Hepatocyte (in vitro differentiated cells): ENCODE measurements around the gene RASA1. TPM values are rescaled to one million over a fixed set of nuclear protein-coding genes. Genes with fewer than 3 reads are reported as not detected.

Source experiments
- DNase-seq: peaks from one replicate; pipeline ENCODE4 v3.0.0-alpha.2; 2016; ENCODE audit warnings: low spot score
- H2AFZ ChIP-seq: fragments of 200-600 bp; sonication (generic); 2 replicates; pipeline ENCODE4 v1.6.0; 2016; ENCODE audit warnings: antibody characterized with exemption, mild to moderate bottlenecking
- H3K27ac ChIP-seq: fragments of 200-600 bp; sonication (generic); 2 replicates; pipeline ENCODE4 v1.5.1; 2016; ENCODE audit warnings: mild to moderate bottlenecking
- H3K27me3 ChIP-seq: fragments of 200-600 bp; sonication (generic); 2 replicates; pipeline ENCODE4 v1.6.1; 2016
- H3K36me3 ChIP-seq: fragments of 200-600 bp; sonication (generic); replicated peaks from 2 replicates; pipeline ENCODE4 v1.5.1; 2016; ENCODE audit warnings: low read depth; ENCODE audit not compliant: insufficient read depth
- H3K4me1 ChIP-seq: fragments of 200-600 bp; sonication (generic); 2 replicates; pipeline ENCODE4 v1.5.1; 2016; ENCODE audit warnings: mild to moderate bottlenecking, moderate library complexity; ENCODE audit not compliant: insufficient read depth
- H3K4me2 ChIP-seq: fragments of 200-600 bp; sonication (generic); 2 replicates; pipeline ENCODE4 v1.6.0; 2016
- H3K4me3 ChIP-seq: fragments of 200-600 bp; sonication (generic); 2 replicates; pipeline ENCODE4 v1.5.1; 2016; ENCODE audit warnings: mild to moderate bottlenecking
- H3K79me2 ChIP-seq: fragments of 200-600 bp; sonication (generic); 2 replicates; pipeline ENCODE4 v1.6.0; 2017; ENCODE audit warnings: mild to moderate bottlenecking
- H3K9me2 ChIP-seq: fragments of 200-600 bp; sonication (generic); replicated peaks from 2 replicates; pipeline ENCODE4 v1.6.0; 2017; ENCODE audit warnings: mild to moderate bottlenecking; ENCODE audit not compliant: insufficient read depth
- H3K9me3 ChIP-seq: fragments of 200-600 bp; sonication (generic); 2 replicates; pipeline ENCODE4 v1.5.1; 2016; ENCODE audit warnings: low read depth, mild to moderate bottlenecking
- H4K20me1 ChIP-seq: fragments of 200-600 bp; sonication (generic); 2 replicates; pipeline ENCODE4 v1.6.0; 2016; ENCODE audit warnings: mild to moderate bottlenecking; ENCODE audit not compliant: insufficient read depth, poor library complexity, severe bottlenecking
- EZH2 ChIP-seq: fragments of 200-600 bp; sonication (generic); IDR thresholded peaks from 2 replicates; pipeline ENCODE4 v1.6.1; 2016; ENCODE audit warnings: antibody characterized with exemption, mild to moderate bottlenecking, borderline replicate concordance
- EZH2phosphoT487 ChIP-seq: fragments of 200-600 bp; sonication (generic); IDR thresholded peaks from one replicate; pipeline ENCODE4 v1.6.1; 2018; ENCODE audit warnings: antibody characterized with exemption, mild to moderate bottlenecking, low read depth, moderate library complexity; ENCODE audit not compliant: unreplicated experiment, severe bottlenecking
- WGBS: methylation state at CpG from one replicate; pipeline ENCODE4 v1.1.6; 2016; ENCODE audit warnings: low lambda C conversion rate; ENCODE audit errors: missing lambda C conversion rate; 5-methylcytosine and 5-hydroxymethylcytosine counted together
- polyA plus RNA-seq: library from polyadenylated mRNA; unstranded; fragments of >200 nt; fragmentation: Nextera tagmentation; extraction: Ambion mirVana; gene quantifications from 2 replicates; pipeline ENCODE4 v1.2.1, GENCODE V29; 2016
- total RNA-seq: library from RNA; depleted of rRNA; stranded (reverse); fragments of >200 nt; gene quantifications from 2 replicates; pipeline ENCODE4 v1.2.3, GENCODE V29; 2014
- TF ChIP-seq, protein P1 (sequence below): fragments of 200-600 bp; sonication (generic); IDR thresholded peaks from 2 replicates; pipeline ENCODE4 v1.5.1; 2016; ENCODE audit warnings: antibody characterized with exemption, mild to moderate bottlenecking; ENCODE audit not compliant: poor library complexity

RASA1 gene
- total and polyA plus RNA-seq, 2 experiments from 2014 or later = 13.7 to 33.5 TPM

DNA sequence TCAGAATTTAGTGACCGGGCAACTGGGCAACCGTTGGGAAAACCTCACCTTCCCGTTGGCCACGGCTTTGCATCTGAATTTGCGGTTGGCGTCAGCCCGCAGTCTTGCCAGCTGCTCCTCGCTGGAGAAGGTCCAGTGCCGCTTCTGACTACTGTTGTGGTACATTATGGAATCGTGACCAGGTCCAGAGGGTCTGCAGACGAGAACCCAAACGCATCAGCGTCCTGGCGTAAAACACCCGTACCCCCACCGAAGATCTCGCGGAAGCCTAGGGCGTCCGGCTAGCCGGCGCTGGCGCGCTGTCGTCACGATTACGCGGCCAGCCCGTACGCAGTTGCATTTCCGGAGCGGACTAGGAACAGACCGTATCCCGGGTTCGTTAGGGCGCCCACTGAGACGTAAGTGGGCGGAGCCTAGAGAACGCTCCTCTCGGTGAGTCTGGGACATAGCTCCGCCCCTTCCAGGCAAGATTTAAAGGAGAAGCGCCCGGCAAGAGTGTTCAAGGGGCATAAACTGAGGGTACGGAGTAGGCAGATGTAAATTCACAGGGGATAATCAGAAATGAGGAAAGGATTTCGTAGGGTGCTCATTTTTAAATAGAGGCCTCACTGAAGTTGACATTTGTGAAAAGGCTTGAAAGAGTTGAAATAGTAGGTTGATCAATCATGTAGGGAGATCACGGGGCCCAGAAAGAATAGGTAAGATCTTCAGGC lies 145.1 kb downstream of the RASA1 start, which contains the start of gene CCNH:
TSS of gene CCNH (minus strand) at position 301 of the 713 bp plus-strand sequence. CDS start at position 165, 136 bp downstream.
- DNase-seq = peak; percentile 99
- Histone ChIP-seq H2AFZ (peak within 1 kb of the TSS; percentile 80), H3K27me3 (no peaks in the 10 kb centered on the region), H3K4me3 (peak within 1 kb of the TSS; percentile 45), H4K20me1 (no peaks in the 10 kb centered on the region), H3K27ac (peak within 1 kb of the TSS; percentile 92), H3K4me2 (peak within 1 kb of the TSS; percentile 80), H3K36me3 (peaks cover under 1% of the 10 kb centered on the region), H3K9me2 (no peaks in the 10 kb centered on the region), H3K9me3 (no peaks in the 10 kb centered on the region), H3K4me1 (peaks cover 8% of the 10 kb centered on the region), H3K79me2 (peaks cover 17% of the 10 kb centered on the region)
- TF ChIP-seq EZH2 = no peak
- TF ChIP-seq, protein P1, sequence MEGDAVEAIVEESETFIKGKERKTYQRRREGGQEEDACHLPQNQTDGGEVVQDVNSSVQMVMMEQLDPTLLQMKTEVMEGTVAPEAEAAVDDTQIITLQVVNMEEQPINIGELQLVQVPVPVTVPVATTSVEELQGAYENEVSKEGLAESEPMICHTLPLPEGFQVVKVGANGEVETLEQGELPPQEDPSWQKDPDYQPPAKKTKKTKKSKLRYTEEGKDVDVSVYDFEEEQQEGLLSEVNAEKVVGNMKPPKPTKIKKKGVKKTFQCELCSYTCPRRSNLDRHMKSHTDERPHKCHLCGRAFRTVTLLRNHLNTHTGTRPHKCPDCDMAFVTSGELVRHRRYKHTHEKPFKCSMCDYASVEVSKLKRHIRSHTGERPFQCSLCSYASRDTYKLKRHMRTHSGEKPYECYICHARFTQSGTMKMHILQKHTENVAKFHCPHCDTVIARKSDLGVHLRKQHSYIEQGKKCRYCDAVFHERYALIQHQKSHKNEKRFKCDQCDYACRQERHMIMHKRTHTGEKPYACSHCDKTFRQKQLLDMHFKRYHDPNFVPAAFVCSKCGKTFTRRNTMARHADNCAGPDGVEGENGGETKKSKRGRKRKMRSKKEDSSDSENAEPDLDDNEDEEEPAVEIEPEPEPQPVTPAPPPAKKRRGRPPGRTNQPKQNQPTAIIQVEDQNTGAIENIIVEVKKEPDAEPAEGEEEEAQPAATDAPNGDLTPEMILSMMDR = no peak
- no peak for TF ChIP-seq EZH2phosphoT487
- WGBS = 2% methylated on average over 46 of the region's 46 CpGs

DNA sequence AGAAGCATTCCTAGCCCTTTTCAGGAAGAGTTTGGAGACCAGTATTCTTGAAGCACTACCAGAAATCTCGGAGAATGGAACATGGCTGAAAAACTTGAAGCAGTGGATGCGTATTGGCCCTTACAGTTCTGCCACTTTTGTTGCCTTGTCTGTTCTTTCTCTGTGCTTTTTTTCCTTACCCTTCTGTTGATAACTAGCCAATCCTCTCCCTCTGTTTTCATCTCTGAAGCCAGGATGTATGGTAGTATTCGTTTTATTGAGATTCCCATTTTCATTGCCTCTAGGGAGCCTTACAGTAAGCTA lies 145.6 kb downstream of the RASA1 start:
- H4K20me1 ChIP-seq = no peaks in the 10 kb centered on the region
- no peaks in the 10 kb centered on the region for H3K27me3 ChIP-seq
- H3K36me3 ChIP-seq = no peaks in the 10 kb centered on the region
- peaks cover 17% of the 10 kb centered on the region for H3K79me2 ChIP-seq
- peaks cover 8% of the 10 kb centered on the region for H3K4me1 ChIP-seq
- DNase-seq = no peak
- H3K27ac ChIP-seq = peak overlapping the region; percentile 79
- TF ChIP-seq, protein P1 = no peak
- no peak for TF ChIP-seq EZH2
- H2AFZ ChIP-seq = peak overlapping the region; percentile 80
- H3K9me3 ChIP-seq = no peaks in the 10 kb centered on the region
- 68% methylated on average over 3 of the region's 3 CpGs for WGBS
- peak overlapping the region; percentile 30 for H3K4me3 ChIP-seq
- H3K4me2 ChIP-seq = peak overlapping the region; percentile 74
- no peaks in the 10 kb centered on the region for H3K9me2 ChIP-seq

DNA sequence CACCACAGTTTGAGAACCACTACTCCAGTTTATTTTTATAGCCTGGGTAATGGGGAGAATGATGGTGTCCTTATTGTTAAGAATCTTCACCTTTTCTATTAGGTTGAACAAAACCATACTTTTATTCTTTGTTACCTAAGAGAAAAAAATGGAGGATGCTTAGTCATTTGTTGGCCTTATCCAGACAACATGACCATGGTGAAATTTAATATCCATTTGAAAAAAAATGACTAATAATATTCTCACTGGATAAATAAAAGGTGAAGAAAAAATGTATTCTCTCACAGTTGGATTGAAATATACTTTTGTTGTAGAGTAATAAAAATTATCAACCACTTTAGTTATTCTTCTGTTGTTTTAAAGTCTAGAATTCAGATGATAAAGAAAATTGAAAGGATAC lies 150.8 kb downstream of the RASA1 start:
- TF ChIP-seq, protein P1 = no peak
- TF ChIP-seq EZH2phosphoT487 = no peak
- TF ChIP-seq EZH2 = no peak
- H2AFZ ChIP-seq = no peak overlapping the region

DNA sequence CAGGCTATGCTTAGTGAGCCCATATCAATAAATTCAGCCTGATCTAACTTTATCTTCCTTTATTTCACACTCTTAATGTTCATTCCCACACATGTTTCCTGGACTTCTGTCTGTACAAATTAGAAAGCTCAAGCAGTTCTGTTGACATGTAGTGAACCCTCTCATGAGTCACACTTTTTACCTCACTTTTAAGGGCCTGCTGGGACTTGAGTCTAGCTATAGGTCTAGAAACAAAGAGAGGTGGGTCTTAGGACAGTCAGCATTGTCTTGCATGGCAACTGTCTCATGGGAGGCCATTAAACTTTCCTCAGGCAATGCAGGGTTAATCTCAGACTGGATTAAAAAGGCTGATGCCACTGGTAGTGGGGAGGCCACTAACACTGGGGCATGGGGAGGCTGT lies 153.6 kb downstream of the RASA1 start:
- H3K9me2 ChIP-seq = no peaks in the 10 kb centered on the region
- no peaks in the 10 kb centered on the region for H4K20me1 ChIP-seq
- no peak overlapping the region for H3K4me3 ChIP-seq
- no peaks in the 10 kb centered on the region for H3K36me3 ChIP-seq
- no peaks in the 10 kb centered on the region for H3K4me1 ChIP-seq
- TF ChIP-seq EZH2phosphoT487 (no peak), EZH2 (no peak)
- TF ChIP-seq, protein P1 = no peak
- H3K9me3 ChIP-seq = no peaks in the 10 kb centered on the region
- H2AFZ ChIP-seq = no peak overlapping the region
- DNase-seq = no peak
- H3K4me2 ChIP-seq = no peak overlapping the region
- H3K79me2 ChIP-seq = no peaks in the 10 kb centered on the region
- H3K27me3 ChIP-seq = no peaks in the 10 kb centered on the region
- no peak overlapping the region for H3K27ac ChIP-seq

More for the DNA sequence above, 150.8 kb downstream of the RASA1 start:
- Histone ChIP-seq H3K27ac (no peak overlapping the region), H4K20me1 (no peaks in the 10 kb centered on the region), H3K9me3 (no peaks in the 10 kb centered on the region), H3K4me3 (no peak overlapping the region), H3K9me2 (no peaks in the 10 kb centered on the region), H3K4me2 (no peak overlapping the region), H3K36me3 (no peaks in the 10 kb centered on the region), H3K4me1 (no peaks in the 10 kb centered on the region), H3K79me2 (no peaks in the 10 kb centered on the region), H3K27me3 (no peaks in the 10 kb centered on the region)
- no peak for DNase-seq
